ENCODE results near the gene HLA-DMA. TPM values are rescaled to one million over a fixed set of nuclear protein-coding genes. Genes with fewer than 3 reads are reported as not detected.
A peak's percentile ranks its signal among the peaks of the same experiment; 100 is the strongest.

Gene HLA-DMA
- total RNA-seq, 4 donors from 2014 or later = 1.4 to 40.4 (median 20.8) TPM

DNA sequence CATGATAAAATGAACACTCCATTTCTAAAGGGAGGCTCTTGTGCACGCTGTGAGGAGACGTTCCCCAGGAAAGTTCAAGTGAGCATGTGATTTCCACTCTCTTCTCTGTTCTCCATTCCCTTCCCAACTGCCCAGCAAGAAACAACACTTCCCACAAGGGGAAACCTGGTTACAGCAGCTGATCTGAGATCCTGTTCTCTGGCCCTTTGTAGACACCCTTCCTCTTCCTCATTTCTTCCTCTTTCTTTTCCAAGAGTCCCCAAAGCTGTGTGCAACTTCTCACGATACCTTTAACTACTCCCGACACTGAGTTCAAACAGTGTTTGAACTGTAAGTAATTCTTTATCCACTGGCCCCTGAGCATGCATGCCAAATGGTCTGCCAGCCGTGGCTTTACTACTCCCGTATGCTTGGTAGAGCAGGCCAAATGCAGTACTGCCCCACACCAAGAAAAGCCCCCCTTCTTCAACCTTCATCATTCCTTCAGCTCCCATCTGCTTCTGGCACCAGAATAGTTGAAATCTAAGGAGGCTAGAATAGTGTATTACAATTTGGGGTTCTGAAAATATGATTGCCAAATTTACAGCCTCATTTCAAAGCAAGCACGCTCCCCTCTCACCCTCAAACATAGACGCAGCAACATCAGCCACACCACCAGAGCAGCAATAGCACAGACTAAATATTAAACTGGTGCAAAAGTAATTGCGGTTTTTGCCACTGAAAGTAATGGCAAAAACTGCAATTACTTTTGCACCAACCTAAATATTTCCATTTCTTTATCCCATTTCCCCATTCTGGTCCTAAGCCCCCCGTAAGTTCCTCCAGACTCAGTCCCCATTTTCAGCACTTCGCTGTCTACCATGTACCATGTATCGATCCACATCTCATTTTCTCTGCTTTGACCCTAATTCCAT, 16.4 kb downstream of the HLA-DMA start:
- DNase-seq = no peak
- no peaks in the 10 kb centered on the region for H3K36me3 ChIP-seq
- H3K4me3 ChIP-seq = no peak overlapping the region
- WGBS, 2 donors (ENCODE audit: low coverage in 1 of 2) = 81 to 83% methylated on average over 9 to 12 of the region's 12 CpGs
- no peaks in the 10 kb centered on the region for H3K9me3 ChIP-seq
- in situ Hi-C loops (cut with MboI; ENCODE audit: low pct_ligation_motif_present in 1 of 4, low pct_unique_long_range_greater_than_20kb in 1 of 4, low sequenced_read_pairs in 3 of 4) = loop anchor here in 2 of 4 donors (10.0 kb wide), 1 partner anchor 48 kb away; no protein-coding TSS in a partner anchor
- intact Hi-C loops (cut with DNase I; ENCODE audit: low total_unique reads) = no loop called here
- TF ChIP-seq POLR2AphosphoS5 (IDR thresholded peaks at IDR 0.05) (no peak), POLR2A (IDR thresholded peaks at IDR 0.05) (no peak), EP300 (IDR thresholded peaks at IDR 0.05; ENCODE audit: low read depth) (no peak)
- TF ChIP-seq, protein P1, sequence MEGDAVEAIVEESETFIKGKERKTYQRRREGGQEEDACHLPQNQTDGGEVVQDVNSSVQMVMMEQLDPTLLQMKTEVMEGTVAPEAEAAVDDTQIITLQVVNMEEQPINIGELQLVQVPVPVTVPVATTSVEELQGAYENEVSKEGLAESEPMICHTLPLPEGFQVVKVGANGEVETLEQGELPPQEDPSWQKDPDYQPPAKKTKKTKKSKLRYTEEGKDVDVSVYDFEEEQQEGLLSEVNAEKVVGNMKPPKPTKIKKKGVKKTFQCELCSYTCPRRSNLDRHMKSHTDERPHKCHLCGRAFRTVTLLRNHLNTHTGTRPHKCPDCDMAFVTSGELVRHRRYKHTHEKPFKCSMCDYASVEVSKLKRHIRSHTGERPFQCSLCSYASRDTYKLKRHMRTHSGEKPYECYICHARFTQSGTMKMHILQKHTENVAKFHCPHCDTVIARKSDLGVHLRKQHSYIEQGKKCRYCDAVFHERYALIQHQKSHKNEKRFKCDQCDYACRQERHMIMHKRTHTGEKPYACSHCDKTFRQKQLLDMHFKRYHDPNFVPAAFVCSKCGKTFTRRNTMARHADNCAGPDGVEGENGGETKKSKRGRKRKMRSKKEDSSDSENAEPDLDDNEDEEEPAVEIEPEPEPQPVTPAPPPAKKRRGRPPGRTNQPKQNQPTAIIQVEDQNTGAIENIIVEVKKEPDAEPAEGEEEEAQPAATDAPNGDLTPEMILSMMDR (IDR thresholded peaks at IDR 0.05) = no peak
- H3K27me3 ChIP-seq = no peaks in the 10 kb centered on the region
- H3K27ac ChIP-seq = peak overlapping the region in 1 of 4 donors; percentile 20
- H3K4me1 ChIP-seq = peaks cover 0 to 8% (median 1%) of the 10 kb centered on the region in 4 donors

DNA sequence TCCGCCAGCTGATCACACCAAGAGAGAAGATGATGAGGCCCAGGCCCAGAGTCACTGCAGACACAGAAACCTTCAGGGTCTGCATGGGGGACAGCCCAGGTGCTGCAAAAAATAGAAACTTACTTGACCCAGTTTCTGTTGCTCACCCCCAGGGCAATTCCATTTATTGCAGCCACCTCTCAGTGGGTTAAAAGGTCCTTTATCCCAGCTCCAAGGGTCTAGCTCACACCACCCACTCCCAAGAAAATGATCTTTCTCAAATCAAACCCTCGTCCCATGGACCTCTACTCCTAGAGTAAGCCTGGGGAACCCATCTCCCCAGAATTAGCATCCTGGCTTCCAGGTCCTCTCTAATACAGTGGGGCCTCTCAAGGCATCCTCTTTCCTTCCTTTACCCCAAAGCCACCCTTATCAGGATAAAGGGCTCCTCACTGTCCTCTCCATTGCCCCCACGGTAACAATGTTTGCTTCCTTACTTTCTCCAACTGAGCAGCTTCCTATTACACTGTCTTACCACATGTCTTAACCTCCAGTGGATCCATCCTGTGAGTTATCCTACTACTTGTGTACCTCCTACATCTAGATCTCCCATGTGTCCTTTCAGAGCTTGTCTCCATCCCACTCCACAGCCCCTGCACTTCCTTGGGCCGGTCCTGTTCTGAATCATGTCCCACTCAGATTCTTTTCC, 17.2 kb downstream of the HLA-DMA start:
- intact Hi-C loops (cut with DNase I; ENCODE audit: low total_unique reads) = no loop called here
- no peaks in the 10 kb centered on the region for H3K9me3 ChIP-seq
- WGBS, 2 donors (ENCODE audit: low coverage in 1 of 2) = 91 to 93% methylated on average over 2 to 4 of the region's 4 CpGs
- in situ Hi-C loops (cut with MboI; ENCODE audit: low pct_ligation_motif_present in 1 of 4, low pct_unique_long_range_greater_than_20kb in 1 of 4, low sequenced_read_pairs in 3 of 4) = loop anchor here in 2 of 4 donors (10.0 kb wide), 1 partner anchor 49 kb away; no protein-coding TSS in a partner anchor
- H3K36me3 ChIP-seq = no peaks in the 10 kb centered on the region
- H3K4me1 ChIP-seq = peaks cover 0 to 4% (median under 1%) of the 10 kb centered on the region in 4 donors
- no peak overlapping the region for H3K4me3 ChIP-seq
- DNase-seq = no peak
- TF ChIP-seq EP300 (IDR thresholded peaks at IDR 0.05; ENCODE audit: low read depth) (no peak), POLR2AphosphoS5 (IDR thresholded peaks at IDR 0.05) (no peak), POLR2A (IDR thresholded peaks at IDR 0.05) (no peak)
- TF ChIP-seq, protein P1 (IDR thresholded peaks at IDR 0.05) = no peak
- no peak overlapping the region for H3K27ac ChIP-seq
- no peaks in the 10 kb centered on the region for H3K27me3 ChIP-seq

DNA sequence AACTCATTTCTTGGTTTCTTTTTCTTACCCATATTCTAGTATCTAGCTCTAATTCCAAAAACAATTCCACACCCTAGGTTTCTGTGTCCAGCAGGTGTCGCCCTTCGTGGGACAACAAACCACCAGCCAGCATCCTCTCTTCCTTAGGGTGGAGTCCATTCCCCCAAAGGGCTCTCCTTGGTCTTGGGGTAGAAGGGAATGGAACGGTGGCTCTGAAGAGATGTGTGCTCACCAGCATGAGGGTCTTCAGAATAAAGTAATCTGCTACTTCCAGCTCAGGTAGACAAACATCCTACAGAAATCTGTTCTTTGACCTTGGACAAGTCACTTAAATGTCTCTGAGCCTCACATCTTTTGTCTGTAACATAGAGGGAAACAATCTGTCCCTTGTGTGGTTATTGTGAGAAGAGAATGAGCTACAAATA, 19.2 kb downstream of the HLA-DMA start:
- TF ChIP-seq POLR2AphosphoS5 (IDR thresholded peaks at IDR 0.05) = no peak
- TF ChIP-seq, protein P1 (IDR thresholded peaks at IDR 0.05) = peak; percentile 77 to 87 (median 85)
- TF ChIP-seq POLR2A (IDR thresholded peaks at IDR 0.05) = no peak
- no peak for TF ChIP-seq EP300 (IDR thresholded peaks at IDR 0.05; ENCODE audit: low read depth)
- 0% methylated on average over 2 to 3 of the region's 3 CpGs for WGBS, 2 donors (ENCODE audit: low coverage in 1 of 2)
- H3K36me3 ChIP-seq = no peaks in the 10 kb centered on the region
- H3K9me3 ChIP-seq = no peaks in the 10 kb centered on the region
- DNase-seq = peak; percentile 85
- H3K4me3 ChIP-seq = no peak overlapping the region
- no peaks in the 10 kb centered on the region for H3K27me3 ChIP-seq
- in situ Hi-C loops (cut with MboI; ENCODE audit: low pct_ligation_motif_present in 1 of 4, low pct_unique_long_range_greater_than_20kb in 1 of 4, low sequenced_read_pairs in 3 of 4) = loop anchor here in 2 of 4 donors (10.0 kb wide), 1 partner anchor 51 kb away; no protein-coding TSS in a partner anchor
- H3K27ac ChIP-seq = no peak overlapping the region
- intact Hi-C loops (cut with DNase I; ENCODE audit: low total_unique reads) = no loop called here
- H3K4me1 ChIP-seq = no peaks in the 10 kb centered on the region
